Measurements from ENCODE around the gene SNX14. TPM values are rescaled to one million over a fixed set of nuclear protein-coding genes. Genes with fewer than 3 reads are reported as not detected.

Gene SNX14
- total RNA-seq, 1 donor from 2014 or later = 64.8 TPM

GRCh38 chr6:85494547-85495536 lies 98.8 kb downstream of the SNX14 start:
- intact Hi-C loops (cut with DNase I) = no loop called here
- Histone ChIP-seq H3K4me3 (no peak overlapping the region), H3K27ac (no peak overlapping the region), H3K36me3 (no peaks in the 10 kb centered on the region), H3K4me1 (no peaks in the 10 kb centered on the region), H3K27me3 (no peaks in the 10 kb centered on the region), H3K9me3 (no peaks in the 10 kb centered on the region)
- no peak for DNase-seq (ENCODE audit: extremely low spot score in 2 of 2)
- TF ChIP-seq CTCF (IDR thresholded peaks at IDR 0.05) (no peak), POLR2AphosphoS5 (IDR thresholded peaks at IDR 0.05; ENCODE audit: insufficient read depth in 1 of 2, low read depth in 1 of 2) (no peak), POLR2A (IDR thresholded peaks at IDR 0.05) (no peak)

GRCh38 chr6:85493389-85493788 lies 100.3 kb downstream of the SNX14 start:
- Histone ChIP-seq H3K4me1 (no peaks in the 10 kb centered on the region), H3K27me3 (no peaks in the 10 kb centered on the region), H3K36me3 (no peaks in the 10 kb centered on the region), H3K27ac (no peak overlapping the region), H3K4me3 (no peak overlapping the region), H3K9me3 (no peaks in the 10 kb centered on the region)
- intact Hi-C loops (cut with DNase I) = no loop called here
- TF ChIP-seq CTCF (IDR thresholded peaks at IDR 0.05) = no peak
- TF ChIP-seq POLR2AphosphoS5 (IDR thresholded peaks at IDR 0.05; ENCODE audit: insufficient read depth in 1 of 2, low read depth in 1 of 2) = no peak
- no peak for TF ChIP-seq POLR2A (IDR thresholded peaks at IDR 0.05)
- DNase-seq (ENCODE audit: extremely low spot score in 2 of 2) = no peak

GRCh38 chr6:85490516-85491248 lies 103.0 kb downstream of the SNX14 start:
- intact Hi-C loops (cut with DNase I) = no loop called here
- no peak for DNase-seq (ENCODE audit: extremely low spot score in 2 of 2)
- no peak for TF ChIP-seq POLR2A (IDR thresholded peaks at IDR 0.05)
- no peak for TF ChIP-seq POLR2AphosphoS5 (IDR thresholded peaks at IDR 0.05; ENCODE audit: insufficient read depth in 1 of 2, low read depth in 1 of 2)
- TF ChIP-seq CTCF (IDR thresholded peaks at IDR 0.05) = no peak

GRCh38 chr6:85484948-85485347 lies 108.7 kb downstream of the SNX14 start:
- Histone ChIP-seq H3K36me3 (no peaks in the 10 kb centered on the region), H3K9me3 (no peaks in the 10 kb centered on the region), H3K4me3 (no peak overlapping the region), H3K27ac (no peak overlapping the region), H3K27me3 (no peaks in the 10 kb centered on the region), H3K4me1 (peaks cover 11% of the 10 kb centered on the region)
- no peak for DNase-seq (ENCODE audit: extremely low spot score in 2 of 2)
- TF ChIP-seq CTCF (IDR thresholded peaks at IDR 0.05) = no peak
- no peak for TF ChIP-seq POLR2A (IDR thresholded peaks at IDR 0.05)
- TF ChIP-seq POLR2AphosphoS5 (IDR thresholded peaks at IDR 0.05; ENCODE audit: insufficient read depth in 1 of 2, low read depth in 1 of 2) = no peak
- intact Hi-C loops (cut with DNase I) = no loop called here

More at GRCh38 chr6:85490516-85491248, 103.0 kb downstream of the SNX14 start:
- Histone ChIP-seq H3K4me1 (no peaks in the 10 kb centered on the region), H3K27me3 (no peaks in the 10 kb centered on the region), H3K4me3 (no peak overlapping the region), H3K36me3 (no peaks in the 10 kb centered on the region), H3K27ac (no peak overlapping the region), H3K9me3 (no peaks in the 10 kb centered on the region)
